DOHH2 (cell line): Measurements from ENCODE around the gene HTRA1.

ENCODE experiments used
- H3F3A ChIP-seq: fragments of 200-600 bp; sonication (generic), shearing (Covaris generic); 2 replicates; pipeline ENCODE4 v1.6.0; 2016; ENCODE audit warnings: antibody characterized with exemption, mild to moderate bottlenecking; ENCODE audit not compliant: control insufficient read depth, insufficient read depth
- H3K27ac ChIP-seq: fragments of 200-600 bp; sonication (generic); 2 replicates; pipeline ENCODE4 v1.5.1; 2014; ENCODE audit warnings: low read depth, mild to moderate bottlenecking, low read length, moderate library complexity
- H3K27me3 ChIP-seq: fragments of 200-600 bp; sonication (generic); 2 replicates; pipeline ENCODE4 v1.6.1; 2014; ENCODE audit warnings: mild to moderate bottlenecking, low read length, mixed read lengths; ENCODE audit not compliant: control insufficient read depth
- H3K36me3 ChIP-seq: fragments of 200-600 bp; sonication (generic); 2 replicates; pipeline ENCODE4 v1.6.1; 2014; ENCODE audit warnings: mild to moderate bottlenecking, low read length, moderate library complexity, mixed read lengths; ENCODE audit not compliant: control insufficient read depth
- H3K4me1 ChIP-seq: fragments of 200-600 bp; sonication (generic); 2 replicates; pipeline ENCODE4 v1.6.1; 2014; ENCODE audit warnings: mild to moderate bottlenecking, low read length, mixed read lengths; ENCODE audit not compliant: control insufficient read depth
- H3K4me2 ChIP-seq: fragments of 200-600 bp; sonication (generic); 2 replicates; pipeline ENCODE4 v1.6.0; 2014; ENCODE audit warnings: mild to moderate bottlenecking, low read length, moderate library complexity
- H3K4me3 ChIP-seq: fragments of 200-600 bp; sonication (generic); 2 replicates; pipeline ENCODE4 v1.5.1; 2014; ENCODE audit warnings: mild to moderate bottlenecking, low read length, mixed read lengths
- H3K79me2 ChIP-seq: fragments of 200-600 bp; sonication (generic); 2 replicates; pipeline ENCODE4 v1.6.1; 2014; ENCODE audit warnings: mild to moderate bottlenecking, low read length, mixed read lengths; ENCODE audit not compliant: control insufficient read depth
- H3K9me2 ChIP-seq: fragments of 200-600 bp; sonication (generic); replicated peaks from 2 replicates; pipeline ENCODE4 v1.6.1; 2014; ENCODE audit warnings: mild to moderate bottlenecking, low read length, mixed read lengths; ENCODE audit not compliant: control insufficient read depth
- H3K9me3 ChIP-seq: fragments of 200-600 bp; sonication (generic); 2 replicates; pipeline ENCODE4 v1.6.1; 2014; ENCODE audit warnings: antibody characterized with exemption, low read length, mixed read lengths; ENCODE audit not compliant: control insufficient read depth, insufficient read depth
- H4K20me1 ChIP-seq: fragments of 200-600 bp; sonication (generic); 2 replicates; pipeline ENCODE4 v1.6.0; 2014; ENCODE audit warnings: low read depth, mild to moderate bottlenecking, antibody characterized with exemption, low read length, moderate library complexity; ENCODE audit not compliant: control insufficient read depth, insufficient read depth
- EZH2phosphoT487 ChIP-seq: fragments of 200-600 bp; sonication (generic); IDR thresholded peaks from 2 replicates; pipeline ENCODE4 v1.6.1; 2017; ENCODE audit warnings: borderline replicate concordance, mild to moderate bottlenecking, antibody characterized with exemption, low read length, moderate library complexity, mixed read lengths
- TF ChIP-seq, protein P1 (sequence below): fragments of 200-600 bp; sonication (generic); IDR thresholded peaks from one replicate; pipeline ENCODE4 v1.5.1; 2014; ENCODE audit warnings: antibody characterized with exemption, mild to moderate bottlenecking, low read depth, low read length; ENCODE audit not compliant: poor library complexity, severe bottlenecking

Gene HTRA1

DNA sequence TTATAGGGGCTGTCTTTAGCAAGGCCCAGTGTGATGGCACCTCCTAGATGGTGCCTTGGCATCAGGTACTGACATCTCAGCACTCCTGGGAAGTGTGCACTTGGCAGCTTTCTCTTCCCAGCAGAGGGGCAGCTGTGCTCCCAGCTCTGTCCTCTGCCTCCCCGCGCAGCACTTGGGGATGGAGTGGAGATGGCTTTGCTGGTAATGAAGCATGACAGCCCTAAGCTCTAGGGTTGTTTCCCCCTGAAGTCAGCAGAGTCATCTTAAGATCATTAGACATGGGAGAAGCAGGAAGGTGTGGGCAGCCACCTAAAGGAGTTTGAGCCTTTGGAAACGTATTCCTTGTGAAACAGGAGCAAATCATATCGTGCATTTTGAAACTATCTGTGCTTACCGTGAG lies 46.7 kb downstream of the HTRA1 start:
- TF ChIP-seq EZH2phosphoT487: no peak
- TF ChIP-seq, protein P1, sequence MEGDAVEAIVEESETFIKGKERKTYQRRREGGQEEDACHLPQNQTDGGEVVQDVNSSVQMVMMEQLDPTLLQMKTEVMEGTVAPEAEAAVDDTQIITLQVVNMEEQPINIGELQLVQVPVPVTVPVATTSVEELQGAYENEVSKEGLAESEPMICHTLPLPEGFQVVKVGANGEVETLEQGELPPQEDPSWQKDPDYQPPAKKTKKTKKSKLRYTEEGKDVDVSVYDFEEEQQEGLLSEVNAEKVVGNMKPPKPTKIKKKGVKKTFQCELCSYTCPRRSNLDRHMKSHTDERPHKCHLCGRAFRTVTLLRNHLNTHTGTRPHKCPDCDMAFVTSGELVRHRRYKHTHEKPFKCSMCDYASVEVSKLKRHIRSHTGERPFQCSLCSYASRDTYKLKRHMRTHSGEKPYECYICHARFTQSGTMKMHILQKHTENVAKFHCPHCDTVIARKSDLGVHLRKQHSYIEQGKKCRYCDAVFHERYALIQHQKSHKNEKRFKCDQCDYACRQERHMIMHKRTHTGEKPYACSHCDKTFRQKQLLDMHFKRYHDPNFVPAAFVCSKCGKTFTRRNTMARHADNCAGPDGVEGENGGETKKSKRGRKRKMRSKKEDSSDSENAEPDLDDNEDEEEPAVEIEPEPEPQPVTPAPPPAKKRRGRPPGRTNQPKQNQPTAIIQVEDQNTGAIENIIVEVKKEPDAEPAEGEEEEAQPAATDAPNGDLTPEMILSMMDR: no peak
- no peaks in the 10 kb centered on the region for H3K4me1 ChIP-seq
- H3K79me2 ChIP-seq: no peaks in the 10 kb centered on the region
- no peak overlapping the region for H3K27ac ChIP-seq
- H3K4me2 ChIP-seq: no peak overlapping the region
- H3K9me2 ChIP-seq: no peaks in the 10 kb centered on the region
- no peaks in the 10 kb centered on the region for H3K27me3 ChIP-seq
- no peak overlapping the region for H3K4me3 ChIP-seq
- no peaks in the 10 kb centered on the region for H3F3A ChIP-seq
- H4K20me1 ChIP-seq: no peaks in the 10 kb centered on the region
- H3K9me3 ChIP-seq: no peaks in the 10 kb centered on the region
- H3K36me3 ChIP-seq: no peaks in the 10 kb centered on the region

DNA sequence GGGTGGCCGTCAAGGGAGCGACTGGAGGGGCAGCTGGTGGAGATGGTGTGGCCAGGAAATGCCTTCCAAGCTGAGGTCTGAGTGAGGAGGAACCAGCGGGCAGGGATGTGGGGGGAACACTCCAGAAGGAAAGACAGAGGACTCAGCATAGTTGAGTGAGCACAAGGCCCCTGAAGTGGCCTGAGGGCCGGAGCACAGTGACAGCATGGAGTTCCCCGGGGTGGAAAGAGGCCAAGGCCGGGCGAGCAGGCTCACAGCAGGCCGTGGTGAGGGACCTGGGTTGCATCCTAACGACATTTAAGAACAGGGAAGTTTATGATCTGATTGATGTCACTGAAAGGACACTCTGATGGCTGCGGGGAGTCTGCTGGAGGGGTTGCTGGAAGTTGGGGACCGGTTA lies 48.0 kb downstream of the HTRA1 start:
- H3K4me3 ChIP-seq: no peak overlapping the region
- no peak overlapping the region for H3K27ac ChIP-seq
- no peaks in the 10 kb centered on the region for H3K79me2 ChIP-seq
- no peaks in the 10 kb centered on the region for H3K4me1 ChIP-seq
- H4K20me1 ChIP-seq: no peaks in the 10 kb centered on the region
- H3K9me2 ChIP-seq: no peaks in the 10 kb centered on the region
- no peaks in the 10 kb centered on the region for H3K27me3 ChIP-seq
- TF ChIP-seq, protein P1: no peak
- no peak for TF ChIP-seq EZH2phosphoT487
- H3K9me3 ChIP-seq: no peaks in the 10 kb centered on the region
- H3K4me2 ChIP-seq: no peak overlapping the region
- H3K36me3 ChIP-seq: no peaks in the 10 kb centered on the region
- no peaks in the 10 kb centered on the region for H3F3A ChIP-seq

DNA sequence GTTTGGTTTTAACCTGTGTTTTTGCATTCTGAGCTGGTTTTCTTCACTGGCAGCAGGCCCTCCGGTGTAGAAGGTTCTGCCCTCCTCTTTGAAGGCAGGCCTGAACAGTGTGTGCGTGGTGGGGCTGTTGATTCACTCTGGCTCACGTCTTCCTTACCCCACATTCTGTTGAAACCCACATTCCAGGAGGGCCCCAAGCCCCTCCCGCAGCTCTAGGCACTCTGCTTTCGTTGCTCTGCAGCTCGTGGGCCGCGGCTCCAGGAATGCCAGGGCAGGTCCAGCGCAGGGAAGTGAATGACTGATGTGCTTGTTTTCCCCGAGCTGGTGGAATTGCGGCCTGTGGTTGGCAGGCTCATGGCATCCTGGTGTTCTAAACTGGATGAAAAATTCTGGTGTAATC lies 49.0 kb downstream of the HTRA1 start:
- H4K20me1 ChIP-seq: no peaks in the 10 kb centered on the region
- H3K9me3 ChIP-seq: no peaks in the 10 kb centered on the region
- TF ChIP-seq, protein P1: no peak
- TF ChIP-seq EZH2phosphoT487: no peak
- no peaks in the 10 kb centered on the region for H3F3A ChIP-seq
- H3K27ac ChIP-seq: no peak overlapping the region
- H3K4me2 ChIP-seq: no peak overlapping the region
- H3K4me3 ChIP-seq: no peak overlapping the region
- H3K36me3 ChIP-seq: no peaks in the 10 kb centered on the region
- no peaks in the 10 kb centered on the region for H3K79me2 ChIP-seq
- H3K9me2 ChIP-seq: no peaks in the 10 kb centered on the region
- H3K4me1 ChIP-seq: no peaks in the 10 kb centered on the region
- H3K27me3 ChIP-seq: no peaks in the 10 kb centered on the region

DNA sequence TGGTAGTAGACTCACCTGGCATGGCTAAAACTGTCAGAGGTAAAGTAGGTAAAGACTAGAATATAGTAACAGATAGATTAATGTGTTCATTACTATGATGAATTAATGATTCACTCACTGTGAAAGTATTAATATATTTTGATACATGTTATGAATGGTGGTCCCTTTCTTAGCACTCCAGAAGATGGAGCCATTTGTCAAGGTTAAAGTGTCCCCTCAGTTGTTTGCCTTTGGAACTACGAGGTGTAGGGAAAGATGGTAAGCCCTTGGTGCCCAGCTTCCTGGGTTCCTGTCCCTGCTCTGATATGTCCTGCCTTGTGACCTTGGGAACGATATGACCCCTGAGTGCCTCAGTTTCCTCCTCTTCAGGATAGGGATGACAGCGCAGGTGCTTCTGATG lies 49.4 kb downstream of the HTRA1 start:
- Histone ChIP-seq H3K9me2 (no peaks in the 10 kb centered on the region), H3K4me1 (no peaks in the 10 kb centered on the region), H3F3A (no peaks in the 10 kb centered on the region), H3K4me3 (no peak overlapping the region), H3K27ac (no peak overlapping the region), H3K27me3 (no peaks in the 10 kb centered on the region), H3K9me3 (no peaks in the 10 kb centered on the region), H3K36me3 (no peaks in the 10 kb centered on the region), H3K4me2 (no peak overlapping the region), H3K79me2 (no peaks in the 10 kb centered on the region), H4K20me1 (no peaks in the 10 kb centered on the region)
- TF ChIP-seq EZH2phosphoT487: no peak
- TF ChIP-seq, protein P1: no peak
